ENCODE data around the gene CUEDC1. TPM values are rescaled to one million over a fixed set of nuclear protein-coding genes. Genes with fewer than 3 reads are reported as not detected.

CUEDC1 gene
- total RNA-seq, 1 experiment from 2014 or later, result 5.0 TPM

DNA sequence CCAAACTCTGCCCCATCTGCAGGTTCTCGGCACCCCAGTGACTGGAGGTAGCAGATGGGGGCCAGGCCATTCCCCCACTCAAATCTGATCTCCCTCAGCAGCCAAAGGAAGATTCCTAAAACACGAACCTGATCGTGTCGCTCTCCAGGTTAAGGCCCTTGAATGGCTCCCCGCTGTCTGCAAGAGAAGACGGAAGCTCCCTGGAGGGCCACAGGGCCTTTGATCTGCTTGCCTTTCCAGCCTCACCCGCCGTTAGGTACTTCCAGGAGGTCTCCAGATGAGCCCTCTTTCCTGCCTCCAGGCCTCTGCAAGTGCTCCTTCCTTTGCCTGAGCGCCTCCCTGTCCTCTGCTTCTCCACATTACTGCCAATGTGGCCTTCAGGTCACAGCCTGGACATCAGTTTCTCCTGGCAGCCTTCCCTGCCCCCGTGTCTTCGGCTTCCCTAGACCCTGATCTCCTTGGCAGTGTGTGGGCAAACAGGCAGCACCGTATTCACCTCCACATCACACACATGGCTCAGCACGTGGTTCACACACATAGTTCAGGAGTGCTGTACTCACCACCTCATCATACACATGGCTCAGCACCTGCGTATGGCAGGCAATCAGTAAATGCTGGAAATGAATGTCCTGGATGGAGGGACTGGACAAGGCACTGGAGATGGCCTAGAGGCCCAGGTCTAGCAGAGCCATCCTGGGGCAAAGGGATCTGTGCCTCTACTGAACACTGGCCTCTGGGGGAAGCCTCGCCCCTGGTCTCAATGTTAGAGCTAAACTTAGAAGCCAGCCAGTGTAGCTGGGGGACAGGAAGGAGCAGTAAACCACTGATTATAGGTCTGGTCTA lies 79.0 kb downstream of the CUEDC1 start:
- peak; percentile 44 for DNase-seq (ENCODE audit: low read depth)

DNA sequence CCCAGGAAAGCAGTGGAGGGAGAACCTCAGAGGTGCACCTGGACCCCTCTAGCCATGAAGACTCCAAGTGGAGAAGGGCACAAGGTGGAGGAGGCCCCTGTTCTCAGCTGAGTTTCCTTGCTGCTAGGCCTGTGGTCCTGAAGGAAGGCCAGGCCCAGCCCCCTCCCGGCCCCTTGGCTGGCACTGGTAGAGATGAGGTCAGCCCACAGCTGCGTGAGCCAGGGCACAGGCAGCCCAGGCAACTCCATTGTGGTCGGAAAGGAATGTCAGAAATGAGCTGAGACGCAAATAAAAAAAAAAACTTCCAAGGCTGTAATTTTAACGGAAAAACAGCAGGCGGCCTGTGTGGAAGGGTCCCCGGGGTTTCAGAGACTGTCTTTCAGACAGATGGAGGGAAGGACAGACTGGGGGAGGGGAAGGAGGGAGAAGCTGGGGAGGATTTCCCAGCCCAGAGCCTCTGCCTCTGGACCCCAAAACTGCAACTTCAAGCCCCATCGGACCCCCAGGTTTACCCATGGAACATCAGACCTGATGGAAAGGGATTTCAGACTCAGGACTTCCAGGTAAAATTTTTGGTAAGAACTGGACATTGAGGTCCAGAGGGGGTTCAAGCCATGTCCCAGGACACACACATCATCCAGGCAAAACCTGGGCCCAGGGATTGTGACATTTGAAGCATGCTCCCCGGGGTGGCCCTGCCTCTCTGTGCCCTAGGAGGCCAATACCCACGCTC lies 79.8 kb downstream of the CUEDC1 start:
- DNase-seq (ENCODE audit: low read depth), result peak; percentile 98

DNA sequence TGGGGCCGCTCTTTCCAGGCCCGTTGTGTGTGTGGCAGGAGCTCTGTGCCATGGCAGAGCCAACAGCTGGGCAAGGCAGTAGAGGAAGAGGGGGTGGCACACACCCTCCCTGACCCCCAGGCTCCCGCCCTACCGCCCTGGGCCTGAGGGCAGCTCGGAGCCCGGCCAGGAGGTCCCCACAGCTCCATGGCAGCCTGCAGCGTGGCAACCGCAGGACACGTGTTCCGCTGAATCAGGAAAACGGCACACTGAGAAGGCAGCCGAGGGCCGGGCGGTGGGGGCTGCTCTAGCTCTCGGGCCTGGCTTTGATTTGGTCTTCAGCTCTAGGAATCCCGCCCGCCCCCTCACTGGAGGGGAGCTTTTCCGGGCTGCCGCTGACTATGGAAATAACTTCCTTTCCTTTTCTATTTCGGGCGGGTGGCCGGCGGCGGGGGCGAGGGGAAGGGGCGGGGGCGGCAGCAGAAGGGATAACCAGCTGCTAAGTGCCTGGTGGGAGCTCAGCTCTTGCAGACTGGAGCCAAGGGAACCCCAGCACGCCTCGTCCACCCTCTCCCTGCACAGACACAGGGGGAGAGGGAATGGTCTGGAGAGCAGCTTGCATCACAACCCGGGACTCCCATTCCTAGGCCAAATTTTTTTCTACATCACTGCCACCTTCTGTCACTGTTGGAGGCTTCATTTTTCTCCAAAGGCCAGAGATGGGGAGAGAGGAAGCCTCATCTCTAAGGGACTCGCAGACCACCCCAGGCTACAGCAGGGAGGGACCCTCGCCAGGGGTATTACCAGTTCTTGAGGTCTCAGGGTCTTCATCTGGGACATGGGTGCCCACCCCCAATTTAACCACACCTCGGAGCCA lies 80.5 kb downstream of the CUEDC1 start:
- DNase-seq (ENCODE audit: low read depth), result peak; percentile 94

DNA sequence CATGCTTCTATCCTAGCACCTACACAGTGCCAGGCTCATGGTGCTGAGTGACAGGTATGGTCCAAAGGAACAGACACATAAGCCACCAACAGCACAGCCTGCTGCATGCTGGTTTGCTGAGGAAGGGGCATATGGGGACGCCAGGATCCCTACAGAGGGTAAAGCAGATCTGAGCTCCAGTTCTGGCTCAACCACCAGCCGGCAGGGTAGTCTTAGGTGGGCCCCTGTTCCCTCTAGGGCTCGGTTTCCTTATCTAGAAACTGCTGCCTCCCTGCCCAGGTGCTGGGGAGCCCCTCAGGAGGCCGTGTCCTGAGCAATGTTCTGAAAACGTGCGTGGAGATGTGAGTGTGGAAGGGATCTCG lies 81.2 kb downstream of the CUEDC1 start:
- no peak for DNase-seq (ENCODE audit: low read depth)

DNA sequence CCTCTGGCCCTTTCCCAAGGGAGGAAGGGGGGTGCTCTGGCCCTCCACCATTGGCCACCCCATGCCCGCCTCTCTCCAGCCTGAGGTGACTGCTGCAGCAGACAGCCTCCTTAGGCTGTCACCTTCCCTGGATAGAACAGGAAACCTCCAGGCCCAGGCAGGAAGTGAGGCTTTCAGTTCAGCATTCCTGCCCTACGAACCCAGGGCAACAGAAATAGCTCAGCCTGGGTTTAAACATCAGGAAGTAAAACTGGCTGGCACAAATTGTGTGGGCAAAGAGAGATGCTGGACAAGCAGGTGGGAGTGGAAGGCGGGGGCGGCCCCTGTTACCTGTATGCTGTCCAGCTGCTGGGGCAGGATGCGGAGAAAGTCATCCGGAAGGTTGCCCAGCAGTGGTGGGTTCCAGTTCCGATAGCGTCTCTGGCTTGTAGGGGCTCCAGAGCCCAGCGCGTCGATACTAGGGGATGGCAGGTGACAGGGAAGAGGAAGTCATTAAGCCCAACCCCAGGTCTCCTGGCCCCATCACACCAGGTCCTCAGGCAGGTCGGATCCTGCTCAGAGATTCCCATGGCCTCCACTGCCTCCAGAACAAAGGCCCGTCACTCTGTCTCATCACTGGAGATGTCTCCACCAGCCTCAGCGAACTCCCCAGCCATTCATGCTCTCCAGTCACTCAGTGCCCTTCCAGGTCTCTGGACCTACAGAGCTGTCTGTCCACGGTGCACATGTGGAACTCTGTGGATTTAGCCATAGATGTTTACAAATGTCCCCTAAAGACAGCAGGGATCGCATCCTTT lies 81.8 kb downstream of the CUEDC1 start:
- no peak for DNase-seq (ENCODE audit: low read depth)

DNA sequence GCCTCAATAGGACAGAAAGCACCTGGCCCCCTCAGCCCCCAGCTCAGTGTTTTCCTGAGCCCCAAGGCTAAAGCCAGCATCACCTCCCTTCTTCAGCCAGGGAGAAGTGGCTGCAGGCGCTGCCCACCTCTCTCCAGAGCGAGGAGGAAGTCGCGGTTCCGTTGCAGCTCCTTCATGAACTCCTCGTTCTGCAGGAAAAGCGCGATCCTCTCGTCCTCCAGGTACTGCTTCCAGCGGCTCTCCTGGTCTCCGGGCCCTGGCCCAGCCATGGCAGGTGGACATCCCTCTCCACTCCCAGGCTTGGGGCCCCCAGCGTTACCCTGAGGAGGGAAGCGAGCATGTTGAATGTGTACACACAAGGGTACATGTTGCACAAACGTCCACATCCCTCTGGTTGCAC lies 82.7 kb downstream of the CUEDC1 start:
- no peak for DNase-seq (ENCODE audit: low read depth)

DNA sequence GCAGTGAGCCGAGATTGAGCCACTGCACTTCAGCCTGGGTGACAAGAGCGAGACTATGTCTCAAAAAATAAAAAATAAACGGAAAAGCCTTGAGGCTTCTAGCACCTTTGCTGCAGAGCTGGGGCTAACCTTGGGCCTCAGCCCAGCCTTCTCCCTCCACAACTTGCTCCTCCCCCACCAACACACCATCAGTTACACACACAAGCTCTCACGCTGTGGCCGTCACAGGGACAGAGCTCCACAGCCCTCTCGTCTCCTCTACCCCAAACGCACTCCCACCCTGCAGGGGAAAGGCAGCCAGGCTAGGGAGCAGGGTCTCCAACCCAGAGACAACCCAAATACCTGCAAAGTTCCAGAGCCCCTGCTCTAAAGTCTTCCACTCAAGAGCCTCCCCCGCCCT lies 83.3 kb downstream of the CUEDC1 start:
- DNase-seq (ENCODE audit: low read depth), result no peak

DNA sequence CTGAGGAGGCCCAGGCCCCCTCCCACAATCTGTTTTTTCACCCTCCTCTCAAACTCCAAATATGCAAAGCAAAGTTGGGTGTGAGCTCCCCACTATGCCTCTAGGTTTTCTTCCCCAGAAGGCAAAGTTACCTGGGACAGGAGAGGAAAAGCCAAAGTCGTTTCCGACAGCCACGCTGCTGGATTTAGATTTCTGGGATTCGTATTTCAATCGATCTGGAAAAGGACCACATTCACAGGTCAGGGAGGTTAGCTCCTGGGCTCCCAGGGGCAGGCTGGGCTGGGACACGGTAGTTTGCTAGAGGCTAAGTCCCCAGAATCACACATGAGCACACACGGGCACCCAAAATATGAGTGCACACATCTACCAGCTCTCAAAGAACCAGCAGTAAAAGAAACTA lies 84.1 kb downstream of the CUEDC1 start:
- DNase-seq (ENCODE audit: low read depth), result no peak

DNA sequence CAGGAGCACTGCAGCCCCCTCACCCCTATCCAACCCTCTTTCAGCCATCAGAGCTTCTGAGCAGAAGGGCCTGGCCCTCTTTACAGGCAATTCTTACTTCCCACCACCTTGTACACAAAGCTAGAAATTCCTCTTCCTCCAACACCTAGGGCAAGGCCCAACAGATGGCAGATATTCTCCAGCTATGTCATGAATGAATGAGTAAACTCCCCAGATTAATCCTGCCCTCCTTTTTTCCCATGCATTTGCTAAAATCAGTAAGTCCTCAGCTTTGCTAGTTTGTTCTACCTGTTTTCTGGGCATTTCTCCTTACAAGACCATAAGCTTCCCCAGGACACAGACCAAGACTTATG lies 85.0 kb downstream of the CUEDC1 start:
- DNase-seq (ENCODE audit: low read depth), result no peak

DNA sequence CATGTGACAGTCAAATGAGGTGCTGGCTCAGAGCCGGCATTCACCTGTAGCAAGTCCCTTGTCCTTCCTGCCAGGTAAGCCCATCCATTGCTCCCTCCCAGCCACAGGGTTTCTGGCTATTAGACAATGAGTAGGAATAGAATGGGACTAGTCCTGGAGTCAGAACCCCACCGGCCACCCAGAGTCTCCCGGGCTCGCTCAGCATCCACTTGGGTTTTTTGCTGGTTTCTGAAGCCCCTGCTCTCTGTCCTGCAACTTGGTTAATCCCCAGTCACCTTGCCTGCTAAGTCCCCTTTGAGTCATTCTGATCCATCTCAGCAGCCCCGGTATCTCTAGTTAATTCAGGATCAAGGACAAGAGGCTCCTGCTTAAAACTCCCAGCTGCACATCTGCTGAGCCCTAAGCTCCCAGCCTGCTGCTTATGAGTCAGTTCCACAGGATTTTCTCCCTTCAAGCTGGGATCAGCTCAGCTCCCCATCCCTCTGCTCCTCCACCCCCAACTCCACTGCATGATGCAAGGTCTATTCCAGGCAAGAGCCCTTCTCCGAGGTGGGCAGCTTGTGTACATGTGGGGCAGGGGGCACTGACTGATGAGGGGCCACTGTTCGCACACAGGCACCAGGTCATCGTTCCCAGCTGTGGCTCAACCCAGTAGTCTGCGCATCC lies 85.5 kb downstream of the CUEDC1 start:
- peak; percentile 58 for DNase-seq (ENCODE audit: low read depth)

DNA sequence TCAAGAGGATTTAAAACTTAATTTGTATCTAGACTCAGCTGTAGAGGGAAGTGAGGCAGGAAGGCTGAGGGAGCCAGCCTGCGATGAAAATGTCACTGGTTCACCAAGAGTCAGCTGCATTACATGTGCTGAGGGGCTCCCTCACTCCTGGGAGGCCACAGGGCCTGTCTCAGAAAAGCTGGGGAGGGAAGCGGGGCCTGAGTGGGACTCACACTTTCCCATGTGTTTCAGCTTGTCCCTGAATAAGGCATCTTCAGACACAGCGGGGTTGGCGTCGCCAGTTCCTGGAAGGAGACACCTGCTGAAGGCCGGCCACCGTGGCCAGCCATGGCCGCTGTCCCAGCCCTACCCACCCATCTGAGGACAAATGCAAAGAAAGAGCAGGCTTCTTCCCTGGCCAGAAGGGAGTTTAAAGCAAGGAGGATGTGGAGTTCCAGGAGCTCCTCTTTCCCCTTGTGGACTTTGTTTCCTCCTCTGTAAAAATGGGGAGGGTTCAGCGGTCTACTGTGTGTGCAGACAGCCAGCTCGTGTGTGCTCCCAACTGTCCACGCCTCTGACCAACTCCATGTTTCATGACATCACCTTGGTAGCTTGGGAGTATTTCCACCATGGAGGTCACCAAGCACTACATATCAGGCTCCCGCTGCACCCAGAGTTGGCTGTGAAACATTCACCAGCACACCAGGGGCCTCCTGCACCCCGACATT lies 86.1 kb downstream of the CUEDC1 start:
- DNase-seq (ENCODE audit: low read depth), result no peak

DNA sequence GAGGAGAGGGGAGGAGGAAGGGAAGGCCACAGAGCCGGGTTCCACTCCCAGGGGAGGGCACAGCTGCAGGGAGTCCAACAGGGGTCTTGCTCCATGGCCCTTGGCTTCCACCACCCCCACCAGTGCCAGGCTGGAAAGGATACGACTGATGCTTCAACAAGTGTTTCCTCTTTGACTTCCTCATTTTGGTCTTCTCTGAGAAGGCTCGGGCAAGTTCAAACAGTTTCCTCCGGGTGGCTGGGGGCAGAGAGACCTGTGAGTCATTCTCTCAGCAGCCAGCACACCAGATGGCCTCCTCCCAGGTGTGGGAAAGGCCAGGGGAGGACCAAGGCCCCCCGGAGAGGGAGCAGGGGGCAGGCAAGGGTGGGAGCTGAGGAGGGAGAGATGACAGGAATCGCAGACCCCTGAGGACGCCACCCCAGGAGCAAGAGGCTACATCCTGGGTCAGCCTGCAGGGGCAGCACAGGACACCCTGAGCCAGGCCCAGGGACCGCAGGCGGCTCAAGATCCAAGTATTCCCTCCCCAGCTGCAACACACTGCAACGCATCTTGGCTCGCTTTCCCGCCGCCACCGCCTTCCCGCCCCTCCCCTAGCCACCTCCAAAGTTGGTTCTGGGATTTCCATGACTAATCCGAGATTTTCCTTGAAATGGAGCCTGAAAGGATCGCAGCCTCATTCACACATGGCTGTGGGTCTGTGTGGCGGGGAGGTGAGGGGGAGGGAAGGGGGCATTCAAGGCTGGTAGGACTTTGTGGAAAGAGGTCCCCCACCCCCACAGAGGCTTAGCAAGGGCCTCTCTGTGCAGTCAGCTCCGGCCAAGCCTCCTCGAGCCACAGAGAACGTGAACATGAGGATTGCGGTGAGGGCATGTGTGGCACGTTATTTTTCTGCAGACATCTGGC lies 87.0 kb downstream of the CUEDC1 start:
- DNase-seq (ENCODE audit: low read depth), result peak; percentile 94

DNA sequence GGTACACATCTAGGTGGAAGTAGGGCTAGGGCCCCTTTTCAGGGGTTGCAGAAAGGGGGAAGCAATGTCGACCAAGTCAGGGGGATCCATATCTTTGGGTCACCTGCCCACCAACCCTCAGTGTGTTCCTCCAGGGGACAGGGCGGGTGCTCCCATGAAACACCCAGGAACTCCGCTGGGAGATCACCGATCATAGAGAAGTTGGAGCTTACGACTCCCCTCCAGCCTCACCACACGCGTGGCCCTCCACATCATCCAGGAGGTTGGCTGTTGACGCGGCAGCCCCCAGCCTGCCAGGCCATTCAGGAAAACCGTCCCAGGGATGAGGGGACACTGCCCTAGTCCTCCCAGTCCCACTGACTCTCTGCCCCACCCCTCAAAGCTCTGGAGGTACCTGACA lies 88.1 kb downstream of the CUEDC1 start:
- DNase-seq (ENCODE audit: low read depth), result no peak

DNA sequence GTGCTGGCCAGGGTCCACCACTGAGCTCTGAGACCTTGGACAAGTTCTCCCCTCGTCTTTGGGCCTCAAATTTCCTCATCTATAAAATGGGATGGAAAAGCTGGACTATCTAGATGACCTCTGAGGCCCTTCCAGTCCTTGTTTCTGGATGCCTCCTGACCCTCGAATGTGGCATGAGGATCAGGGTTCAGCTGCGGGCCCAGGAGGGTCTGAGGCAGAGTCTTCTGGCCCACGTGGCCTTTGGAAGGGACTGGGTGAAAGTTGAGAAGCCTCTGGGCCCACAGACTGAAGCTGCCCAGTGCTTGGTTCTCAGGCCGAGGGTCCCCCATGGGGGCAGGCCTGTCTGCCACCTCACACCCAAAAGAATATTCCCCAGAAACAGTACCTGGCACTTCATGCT lies 88.5 kb downstream of the CUEDC1 start:
- DNase-seq (ENCODE audit: low read depth), result no peak

DNA sequence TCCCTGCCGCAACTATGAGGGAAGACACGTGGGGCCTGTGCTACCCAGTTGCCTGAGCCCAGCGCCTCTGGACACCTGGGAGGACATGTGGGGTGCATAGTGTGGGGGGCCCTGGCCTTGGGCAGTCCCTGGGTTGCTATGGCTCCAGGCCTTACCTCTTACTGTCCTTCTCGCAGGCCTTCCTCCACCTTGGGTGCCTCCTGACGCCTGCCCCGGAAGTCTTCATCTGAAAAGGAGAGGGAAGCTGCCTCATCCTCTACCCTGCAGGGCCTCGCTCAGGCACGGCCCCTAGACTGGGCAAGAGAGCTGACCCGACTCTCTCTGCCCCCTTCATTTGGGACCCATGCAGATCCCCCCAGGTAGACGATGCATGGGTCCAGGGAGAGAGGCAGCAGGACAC lies 88.9 kb downstream of the CUEDC1 start:
- no peak for DNase-seq (ENCODE audit: low read depth)

DNA sequence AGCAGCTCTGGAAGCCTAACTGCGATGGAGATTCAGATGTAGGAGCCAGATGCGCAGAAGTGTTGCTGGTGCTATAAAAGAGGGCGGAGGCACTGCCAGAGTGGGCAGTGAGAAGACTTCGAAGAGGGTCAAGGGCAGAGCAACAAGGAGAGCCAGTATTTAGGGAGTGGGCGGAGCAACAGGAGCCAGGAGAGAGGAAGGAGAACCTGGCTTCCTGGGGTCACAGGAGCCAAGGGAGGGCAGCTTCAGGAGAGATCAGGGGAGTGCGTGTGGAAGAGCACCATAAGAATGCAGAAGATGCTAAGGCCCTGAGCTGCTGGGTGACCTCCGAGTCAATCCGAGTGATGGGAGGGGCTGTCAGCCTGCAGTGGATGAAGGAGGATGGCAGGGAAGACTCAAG lies 90.9 kb downstream of the CUEDC1 start:
- DNase-seq (ENCODE audit: low read depth), result no peak

DNA sequence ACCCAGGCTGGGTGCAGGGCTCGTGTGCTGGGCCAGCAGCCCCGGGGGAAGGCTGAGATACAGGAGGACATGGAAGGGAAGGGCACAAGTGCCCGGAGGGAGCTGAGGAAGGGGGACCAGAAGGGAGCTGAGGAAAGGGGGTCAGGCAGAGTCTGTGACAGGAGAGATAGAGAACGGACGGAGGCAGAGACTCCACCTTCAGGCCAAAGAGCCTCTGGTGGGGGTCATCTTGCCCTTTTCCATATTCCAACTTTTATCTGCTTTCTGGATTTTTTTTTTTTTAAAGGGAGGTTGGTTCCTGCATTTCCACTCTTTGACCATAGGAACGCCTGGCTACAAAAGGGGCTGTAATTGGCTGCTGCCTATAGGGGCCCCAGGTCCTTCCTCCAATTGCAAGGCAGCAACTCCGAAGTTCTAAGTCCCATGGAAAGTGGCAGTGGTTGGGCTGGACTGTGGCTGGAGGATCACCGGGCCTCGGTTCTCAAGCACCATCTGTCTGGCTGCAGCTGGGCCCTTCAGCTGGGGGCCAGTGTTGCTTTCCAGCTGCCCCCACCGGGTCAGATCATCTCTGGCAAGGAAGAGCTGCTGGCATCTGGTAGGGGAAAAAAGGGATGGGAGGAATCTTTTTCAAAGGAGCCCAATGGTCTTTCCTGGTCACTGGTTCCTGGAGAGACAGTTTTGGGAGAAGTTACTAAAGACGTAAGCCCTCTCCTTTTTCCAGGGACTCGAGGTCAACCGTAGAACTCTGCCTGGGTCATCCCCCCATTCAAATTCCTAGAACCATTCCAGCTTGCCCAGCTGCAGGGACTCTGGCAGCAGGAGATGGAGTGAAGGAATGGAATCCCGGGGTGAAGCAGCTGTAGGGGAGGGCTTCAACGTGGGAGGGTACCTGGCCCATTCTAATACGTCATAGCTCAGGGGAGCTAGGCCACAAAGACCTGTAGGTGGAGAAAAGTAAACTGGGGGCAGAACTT lies 92.2 kb downstream of the CUEDC1 start:
- DNase-seq (ENCODE audit: low read depth), result no peak

Data from Daoy (cell line).